Neural progenitor cell (in vitro differentiated cells): ENCODE measurements around the gene NIPSNAP3A.

Source experiments
- EZH2 ChIP-seq: fragments of 200-600 bp; sonication (generic); IDR thresholded peaks from 2 replicates; pipeline ENCODE4 v1.6.1; 2017; ENCODE audit warnings: antibody characterized with exemption, mild to moderate bottlenecking, moderate library complexity
- TF ChIP-seq, protein P1 (sequence below): fragments of 200-600 bp; sonication (generic); IDR thresholded peaks from 2 replicates; pipeline ENCODE4 v1.5.1; 2017; ENCODE audit warnings: antibody characterized with exemption, mild to moderate bottlenecking

DNA sequence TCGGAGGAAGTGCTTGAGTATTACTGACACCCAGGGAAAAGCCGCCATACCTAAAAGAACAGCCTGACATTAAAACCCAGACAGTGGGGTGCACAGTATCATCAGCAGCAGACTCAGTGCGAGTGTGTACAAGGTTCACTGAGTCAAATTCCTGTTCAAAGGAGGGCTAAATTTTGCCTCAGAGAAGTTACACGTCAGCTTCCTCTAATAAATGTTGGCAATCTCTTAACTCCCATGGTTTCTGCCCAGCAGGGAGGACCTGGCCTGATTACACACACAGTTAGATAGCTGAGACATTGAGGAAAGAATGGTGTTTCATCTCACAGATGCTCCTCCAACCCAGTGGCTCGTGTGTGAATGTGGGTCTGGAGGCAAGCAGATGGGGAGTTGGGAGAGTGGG, 54.6 kb downstream of the NIPSNAP3A start:
- TF ChIP-seq, protein P1, sequence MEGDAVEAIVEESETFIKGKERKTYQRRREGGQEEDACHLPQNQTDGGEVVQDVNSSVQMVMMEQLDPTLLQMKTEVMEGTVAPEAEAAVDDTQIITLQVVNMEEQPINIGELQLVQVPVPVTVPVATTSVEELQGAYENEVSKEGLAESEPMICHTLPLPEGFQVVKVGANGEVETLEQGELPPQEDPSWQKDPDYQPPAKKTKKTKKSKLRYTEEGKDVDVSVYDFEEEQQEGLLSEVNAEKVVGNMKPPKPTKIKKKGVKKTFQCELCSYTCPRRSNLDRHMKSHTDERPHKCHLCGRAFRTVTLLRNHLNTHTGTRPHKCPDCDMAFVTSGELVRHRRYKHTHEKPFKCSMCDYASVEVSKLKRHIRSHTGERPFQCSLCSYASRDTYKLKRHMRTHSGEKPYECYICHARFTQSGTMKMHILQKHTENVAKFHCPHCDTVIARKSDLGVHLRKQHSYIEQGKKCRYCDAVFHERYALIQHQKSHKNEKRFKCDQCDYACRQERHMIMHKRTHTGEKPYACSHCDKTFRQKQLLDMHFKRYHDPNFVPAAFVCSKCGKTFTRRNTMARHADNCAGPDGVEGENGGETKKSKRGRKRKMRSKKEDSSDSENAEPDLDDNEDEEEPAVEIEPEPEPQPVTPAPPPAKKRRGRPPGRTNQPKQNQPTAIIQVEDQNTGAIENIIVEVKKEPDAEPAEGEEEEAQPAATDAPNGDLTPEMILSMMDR = no peak
- TF ChIP-seq EZH2 = no peak
